ENCODE measurements around the gene EVL.

EVL gene

GRCh38 chr14:100067481-100067880 lies 2.3 kb downstream of the EVL start:
- DNase-seq, result no peak

- DNase-seq, result no peak
These were observed 3.0 kb downstream of the EVL start for GRCh38 chr14:100067971-100068959.

GRCh38 chr14:100069161-100069800 lies 4.1 kb downstream of the EVL start:
- no peak for DNase-seq

GRCh38 chr14:100070310-100070709 lies 5.1 kb downstream of the EVL start:
- DNase-seq, result no peak

- DNase-seq, result no peak
These were observed 6.3 kb downstream of the EVL start for GRCh38 chr14:100071545-100071944.

GRCh38 chr14:100072783-100073346 lies 7.6 kb downstream of the EVL start:
- DNase-seq, result no peak

GRCh38 chr14:100073576-100074430 lies 8.6 kb downstream of the EVL start:
- no peak for DNase-seq

- no peak for DNase-seq
These were observed 9.3 kb downstream of the EVL start for GRCh38 chr14:100074431-100075100.

- no peak for DNase-seq
These were observed 10.5 kb downstream of the EVL start for GRCh38 chr14:100075681-100076080.

- DNase-seq, result no peak
These were observed 10.9 kb downstream of the EVL start for GRCh38 chr14:100076133-100076532.

GRCh38 chr14:100076606-100077005 lies 11.4 kb downstream of the EVL start:
- DNase-seq, result no peak

- no peak for DNase-seq
These were observed 12.2 kb downstream of the EVL start for GRCh38 chr14:100077441-100077840.

GRCh38 chr14:100078216-100078803 lies 13.1 kb downstream of the EVL start:
- DNase-seq, result no peak

- DNase-seq, result peak in 1 of 2 experiments; percentile 30
These were observed 13.9 kb downstream of the EVL start for GRCh38 chr14:100078997-100079725.

GRCh38 chr14:100079726-100080005 lies 14.4 kb downstream of the EVL start:
- DNase-seq, result no peak

- DNase-seq, result no peak
These were observed 15.0 kb downstream of the EVL start for GRCh38 chr14:100080206-100080605.

GRCh38 chr14:100081997-100082625 lies 16.9 kb downstream of the EVL start:
- DNase-seq, result no peak

- no peak for DNase-seq
These were observed 17.5 kb downstream of the EVL start for GRCh38 chr14:100082723-100083122.

GRCh38 chr14:100083706-100084105 lies 18.5 kb downstream of the EVL start:
- no peak for DNase-seq

- no peak for DNase-seq
These were observed 19.4 kb downstream of the EVL start for GRCh38 chr14:100084591-100084990.

GRCh38 chr14:100085462-100085861 lies 20.2 kb downstream of the EVL start:
- no peak for DNase-seq
